Uterus (tissue), 2 donors: ENCODE data around the gene CDYL2.

Source experiments
- CTCF ChIP-seq, 4 experiments: fragments of 200-600 bp in 2 of 4; fragments of 450-650 bp in 2 of 4; sonication (generic) in 2 of 4; IDR thresholded peaks; one replicate each; pipeline ENCODE4 v1.5.1; 2016 to 2019; ENCODE audit warnings: antibody characterized with exemption in 4 of 4, mild to moderate bottlenecking in 2 of 4, moderate library complexity in 1 of 4
- POLR2A ChIP-seq, 2 donors: fragments of 450-650 bp; IDR thresholded peaks; one replicate each; pipeline ENCODE4 v1.6.1; 2016; ENCODE audit warnings: antibody characterized with exemption in 2 of 2, mild to moderate bottlenecking in 1 of 2, moderate library complexity in 1 of 2

DNA sequence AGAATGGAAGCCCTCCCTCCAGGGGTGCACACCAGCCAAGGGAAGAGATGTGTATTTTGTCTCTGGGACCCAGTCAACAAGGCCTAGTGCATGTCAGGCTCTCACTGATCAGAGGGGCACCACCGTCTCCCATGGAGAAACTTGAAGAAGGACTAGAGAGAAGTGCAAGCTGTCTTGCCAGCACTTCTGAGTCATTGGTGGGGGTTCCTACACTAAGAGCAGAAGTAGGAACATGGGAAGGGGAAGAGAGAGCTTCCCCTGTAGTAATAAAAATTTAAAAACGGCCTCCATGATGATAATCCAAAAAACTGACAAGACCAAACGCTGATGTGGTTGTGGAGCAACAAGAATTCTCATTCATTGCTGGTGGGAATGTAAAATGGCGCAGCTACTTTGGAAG lies 217.3 kb downstream of the CDYL2 start:
- no peak for TF ChIP-seq CTCF (IDR thresholded peaks at IDR 0.05)
- no peak for TF ChIP-seq POLR2A (IDR thresholded peaks at IDR 0.05)
